ENCODE measurements around the gene GABRG2.

GABRG2 gene

GRCh38 chr5:162187371-162187770 lies 119.8 kb downstream of the GABRG2 start:
- no peak for DNase-seq (ENCODE audit: insufficient read length, low spot score)
- no peak for FAIRE-seq

DNA sequence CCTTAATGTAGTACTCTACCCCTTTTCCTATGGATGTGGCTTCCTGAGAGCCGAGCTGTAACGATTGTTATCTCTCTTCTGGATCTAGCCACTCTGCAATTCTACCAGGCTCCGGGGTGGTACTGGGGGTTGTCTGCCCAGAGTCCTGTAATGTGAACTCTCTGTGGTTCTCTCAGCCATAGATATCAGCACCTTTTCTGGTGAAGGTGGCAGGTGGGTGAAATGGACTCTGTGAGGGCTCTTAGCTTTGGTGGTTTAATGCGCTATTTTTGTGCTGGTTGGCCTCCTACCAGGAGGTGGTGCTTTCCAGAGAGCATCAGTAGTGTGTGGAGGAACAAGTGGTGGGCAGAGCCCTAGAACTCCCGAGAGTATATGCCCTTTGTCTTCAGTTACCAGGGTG lies 122.1 kb downstream of the GABRG2 start:
- DNase-seq (ENCODE audit: insufficient read length, low spot score) = no peak
- no peak for FAIRE-seq

GRCh38 chr5:162193012-162193411 lies 125.4 kb downstream of the GABRG2 start:
- DNase-seq (ENCODE audit: insufficient read length, low spot score) = no peak
- no peak for FAIRE-seq

- FAIRE-seq (no peak), DNase-seq (ENCODE audit: insufficient read length, low spot score) (no peak)
Measured at GRCh38 chr5:162196351-162196750, 128.8 kb downstream of the GABRG2 start.

DNA sequence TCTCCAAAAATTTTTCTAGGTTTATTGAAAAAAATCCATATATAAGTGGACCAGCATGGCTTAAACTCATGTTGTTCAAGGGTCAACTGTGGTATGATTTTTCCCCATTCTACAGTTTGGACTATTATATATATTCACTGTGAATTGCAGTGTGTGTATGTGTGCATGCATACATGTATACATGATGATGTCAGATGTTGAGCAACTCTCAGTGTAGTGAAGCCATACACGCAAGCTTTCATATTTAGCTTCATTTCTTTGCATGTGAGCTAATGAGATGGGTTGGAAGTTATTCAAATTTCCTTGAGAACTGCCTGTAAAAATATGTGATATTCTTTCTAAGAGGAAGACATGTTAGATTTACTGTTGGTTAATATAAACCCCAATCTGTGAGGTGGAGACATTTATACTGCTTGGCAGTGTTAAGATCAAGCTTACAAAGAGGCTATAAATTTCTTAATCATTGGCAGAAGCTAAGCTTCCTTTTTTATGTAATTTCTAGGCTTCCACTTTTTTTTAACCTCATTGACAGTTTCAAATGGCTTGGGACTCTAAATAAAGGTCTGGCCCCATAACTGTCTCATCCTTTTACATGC lies 134.8 kb downstream of the GABRG2 start:
- FAIRE-seq (no peak), DNase-seq (ENCODE audit: insufficient read length, low spot score) (no peak)
